Measurements from ENCODE around the gene SLC4A8. TPM values are rescaled to one million over a fixed set of nuclear protein-coding genes. Genes with fewer than 3 reads are reported as not detected.
"Not testable (repeated sequence)": the region's sequence is repeated elsewhere in the genome, so short reads cannot be mapped to it uniquely, and the experiment has no call there.

The SLC4A8 gene
- total RNA-seq, 1 donor from 2014 or later: 0.59 TPM

DNA sequence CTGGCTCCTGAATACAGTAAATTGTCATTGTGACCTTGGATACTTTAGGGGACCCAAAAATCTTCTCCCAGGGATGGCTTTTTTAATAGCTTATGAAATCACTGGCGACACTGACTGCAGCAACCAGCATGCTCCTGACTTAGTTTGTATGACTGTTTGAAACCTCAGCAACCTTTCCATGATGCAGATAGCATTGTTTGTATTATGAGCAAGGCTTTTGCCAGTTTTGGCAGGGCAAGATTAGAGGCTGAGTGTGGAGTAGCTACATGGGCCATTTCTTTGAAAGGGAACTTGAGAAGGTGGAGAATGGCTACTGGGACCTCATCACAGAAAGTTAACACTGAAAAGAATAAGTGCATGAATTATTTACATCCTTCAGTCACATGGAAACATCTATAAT lies 50.9 kb downstream of the SLC4A8 start:
- no peak for DNase-seq (ENCODE audit: low read depth)

DNA sequence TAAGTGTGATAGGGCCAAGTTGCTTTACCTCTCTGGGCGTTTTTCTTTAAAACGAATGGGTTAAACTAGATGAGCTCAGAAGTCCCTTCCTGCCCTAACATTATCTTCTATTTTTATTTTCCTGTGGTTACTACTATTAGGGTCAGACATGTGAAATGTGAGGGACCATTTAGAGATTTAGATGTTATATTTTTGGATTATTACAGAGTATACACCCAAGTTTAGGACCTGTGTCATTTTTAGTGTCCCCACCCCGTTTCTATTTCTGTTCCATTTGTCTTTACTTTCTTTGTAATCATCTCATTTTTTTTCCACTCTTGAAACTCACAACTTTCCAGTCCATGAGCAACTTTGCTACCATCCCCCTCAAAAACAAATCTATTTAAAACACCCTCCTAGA lies 56.3 kb downstream of the SLC4A8 start:
- peak; percentile 51 for DNase-seq (ENCODE audit: low read depth)

DNA sequence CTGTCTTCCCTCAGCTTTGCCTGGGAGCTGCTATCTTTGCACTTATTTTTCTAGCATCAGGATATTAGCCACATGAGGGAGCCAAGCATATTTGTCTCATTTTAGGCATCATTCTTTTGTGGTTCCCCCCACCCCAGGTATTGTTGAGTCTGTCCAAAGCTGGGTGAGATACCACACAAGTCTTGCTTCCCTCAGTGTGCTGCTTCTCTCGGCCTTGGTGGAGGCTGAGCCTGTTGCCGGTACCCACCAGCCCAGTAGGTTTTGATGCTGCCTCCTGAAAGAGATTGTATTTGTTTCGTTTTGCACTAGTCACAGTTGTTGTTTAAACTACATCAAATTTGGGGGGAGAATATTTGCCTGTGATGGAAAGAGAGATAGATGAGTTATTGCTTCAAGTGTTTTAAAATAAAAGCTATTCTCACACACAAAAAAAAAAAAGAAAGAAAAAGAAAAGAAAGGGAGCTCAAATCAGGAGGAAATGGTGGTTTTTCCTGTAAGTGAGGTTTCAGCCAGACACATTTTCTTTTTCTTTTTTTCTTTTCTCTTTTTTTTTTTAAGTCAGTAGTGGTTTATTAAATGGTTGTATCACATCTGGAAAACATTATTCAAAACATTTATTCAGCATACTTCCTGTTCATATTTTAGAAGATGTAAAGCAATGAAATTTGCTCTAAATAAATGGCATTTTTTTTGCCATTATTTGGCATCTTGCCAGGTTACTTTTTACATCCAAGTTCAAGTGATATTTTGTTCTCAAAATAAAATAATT lies 58.5 kb downstream of the SLC4A8 start:
- DNase-seq (ENCODE audit: low read depth): peak; percentile 9

- no peak for DNase-seq (ENCODE audit: low read depth)
Measured at GRCh38 chr12:51484119-51484518, 59.5 kb downstream of the SLC4A8 start.

DNA sequence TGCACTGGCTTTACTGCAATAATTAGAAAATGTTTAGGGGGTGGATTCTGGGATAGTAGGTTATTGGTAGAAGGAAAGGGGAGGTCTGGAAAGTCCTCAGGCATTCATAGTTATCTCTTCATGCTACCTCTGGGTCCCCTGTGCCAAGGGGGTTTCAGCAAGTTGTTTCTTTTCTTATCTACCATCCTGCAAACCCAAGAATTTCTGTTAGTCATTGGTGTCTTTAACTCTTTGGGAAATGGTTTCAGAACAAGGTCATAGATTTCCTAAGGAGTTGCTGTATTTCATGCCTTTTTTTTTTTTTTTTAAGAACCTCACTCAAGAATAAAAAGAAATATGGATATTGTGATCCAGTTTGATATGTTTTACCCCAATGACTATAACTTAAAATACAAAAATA lies 63.6 kb downstream of the SLC4A8 start:
- no peak for DNase-seq (ENCODE audit: low read depth)

DNA sequence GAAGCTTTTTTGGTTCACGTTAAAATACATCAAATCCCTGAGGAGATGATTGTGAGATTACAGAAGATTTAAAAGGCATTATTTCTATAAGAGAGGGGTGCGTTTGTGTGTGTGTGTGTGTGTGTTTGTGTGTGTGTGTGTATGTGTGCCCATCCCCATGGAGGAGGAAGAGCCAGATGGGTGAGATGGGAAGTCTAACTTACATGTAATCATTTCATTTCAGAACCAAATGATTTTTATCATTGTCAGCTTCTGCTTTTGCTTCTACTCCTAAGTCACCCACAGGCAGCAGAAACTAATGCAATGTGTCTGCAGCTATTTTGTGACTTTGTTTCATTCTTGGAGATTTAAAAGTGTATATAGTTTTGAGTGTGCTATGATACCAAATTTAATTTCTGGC lies 68.7 kb downstream of the SLC4A8 start:
- DNase-seq (ENCODE audit: low read depth): no peak

DNA sequence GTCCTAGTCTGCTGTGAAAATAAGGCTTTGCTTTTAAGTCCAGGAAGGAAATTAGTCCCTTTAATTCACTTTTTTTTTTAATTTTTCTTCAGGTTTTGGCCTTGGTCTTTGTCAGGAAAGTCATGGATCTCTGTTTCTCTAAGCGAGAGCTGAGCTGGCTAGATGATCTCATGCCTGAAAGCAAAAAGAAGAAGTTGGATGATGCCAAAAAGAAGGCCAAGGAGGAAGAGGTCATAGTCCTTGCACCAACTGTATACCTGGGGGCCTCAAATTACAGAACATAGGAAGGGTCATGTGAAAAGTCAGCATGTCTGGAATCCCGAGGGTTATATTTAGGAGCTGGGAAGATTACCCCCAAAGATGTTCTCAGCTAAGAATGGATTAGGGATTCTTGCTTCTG lies 72.3 kb downstream of the SLC4A8 start:
- no peak for DNase-seq (ENCODE audit: low read depth)

GRCh38 chr12:51504851-51505250 lies 80.2 kb downstream of the SLC4A8 start:
- DNase-seq (ENCODE audit: low read depth): no peak

DNA sequence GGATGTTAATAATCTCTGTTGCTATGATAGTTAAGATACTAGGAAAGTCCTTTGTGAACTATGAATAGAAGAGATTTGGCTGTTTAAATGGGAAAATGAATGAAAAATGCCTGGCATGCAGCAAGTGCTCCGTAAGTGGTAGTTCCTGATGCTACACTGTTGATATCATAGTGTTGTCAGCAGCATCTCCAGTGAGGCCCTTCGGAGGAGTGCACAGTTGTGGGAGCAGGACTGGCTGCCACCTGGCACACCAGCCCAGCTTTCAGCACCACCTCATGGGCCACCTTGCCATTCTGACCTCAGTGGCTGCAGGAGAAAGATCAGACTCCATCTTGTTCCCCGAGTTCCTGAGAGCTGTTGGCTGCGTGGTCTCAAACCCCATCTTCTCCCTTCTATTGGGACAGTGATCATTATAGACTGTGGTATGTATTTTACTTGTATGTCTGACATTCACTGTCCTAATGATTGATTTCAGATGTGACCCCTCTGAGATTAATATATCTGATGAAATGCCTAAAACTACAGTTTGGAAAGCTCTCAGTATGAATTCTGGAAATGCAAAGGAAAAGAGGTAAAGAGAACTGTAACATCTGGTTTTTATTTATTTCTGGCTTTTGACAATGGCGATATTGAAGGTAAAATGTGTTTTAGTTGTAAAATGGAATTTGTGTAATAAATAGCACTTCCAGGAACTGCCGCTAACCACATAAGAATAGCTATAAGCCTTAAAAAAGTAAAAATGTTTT lies 80.9 kb downstream of the SLC4A8 start:
- DNase-seq (ENCODE audit: low read depth): no peak

GRCh38 chr12:51507178-51507577 lies 82.5 kb downstream of the SLC4A8 start:
- DNase-seq (ENCODE audit: low read depth): no peak

DNA sequence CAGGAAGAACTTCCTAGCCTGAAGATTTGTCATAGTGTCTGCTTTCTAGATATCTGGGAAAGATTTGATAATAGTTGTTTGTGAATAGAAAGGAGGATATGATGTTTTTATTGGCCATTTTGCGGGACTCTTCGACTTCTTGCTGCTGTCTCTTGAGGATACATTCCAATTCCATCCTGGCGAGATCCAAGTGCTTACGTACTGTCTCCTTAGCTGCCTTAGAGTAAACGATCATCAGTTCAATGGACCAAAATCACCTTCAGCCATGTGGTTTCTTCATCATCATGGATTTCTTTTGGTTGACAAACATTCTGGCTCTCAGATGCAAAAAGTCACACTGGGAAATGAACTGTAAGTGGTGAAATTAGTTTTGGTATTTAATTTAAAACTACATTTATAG lies 83.7 kb downstream of the SLC4A8 start:
- no peak for DNase-seq (ENCODE audit: low read depth)

GRCh38 chr12:51511546-51512260 lies 87.1 kb downstream of the SLC4A8 start:
- no peak for DNase-seq (ENCODE audit: low read depth)

DNA sequence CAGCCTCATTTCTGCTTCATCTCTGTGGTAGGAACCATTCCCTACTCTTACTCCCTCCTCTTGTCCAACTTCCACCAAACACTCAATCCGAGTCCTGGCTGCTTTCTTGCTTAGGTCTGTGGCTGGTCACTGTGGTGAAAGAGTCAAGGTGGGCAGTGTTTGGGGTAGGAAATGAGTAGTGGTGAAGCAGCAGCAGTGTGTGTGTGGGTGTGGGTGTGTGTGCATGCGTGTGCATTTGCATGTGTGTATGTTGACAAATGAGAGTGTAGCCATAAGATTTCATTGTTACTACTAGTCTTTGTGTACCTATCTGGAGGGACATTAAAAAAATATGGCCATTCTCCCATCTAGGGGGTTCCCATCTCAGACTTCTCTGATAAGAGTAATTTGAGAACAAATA lies 87.8 kb downstream of the SLC4A8 start:
- no peak for DNase-seq (ENCODE audit: low read depth)

DNA sequence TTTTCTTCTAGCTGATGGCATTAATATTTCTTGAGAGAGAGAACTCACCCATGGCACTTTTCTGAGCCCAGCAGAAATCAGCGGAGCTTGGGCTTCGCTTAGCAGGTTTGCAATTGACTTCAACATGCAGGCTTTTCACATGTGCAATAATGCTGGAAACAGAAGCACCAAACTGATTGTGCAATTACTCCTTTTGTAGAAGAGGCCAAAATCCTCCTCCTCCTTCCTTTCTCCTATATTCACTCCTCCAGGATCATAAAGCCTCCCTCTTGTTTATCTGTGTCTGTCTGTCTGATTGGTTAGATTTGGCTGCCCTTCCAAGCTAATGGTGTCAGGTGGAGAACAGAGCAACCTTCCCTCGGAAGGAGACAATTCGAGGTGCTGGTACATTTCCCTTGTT lies 90.4 kb downstream of the SLC4A8 start:
- DNase-seq (ENCODE audit: low read depth): not testable (repeated sequence)

DNA sequence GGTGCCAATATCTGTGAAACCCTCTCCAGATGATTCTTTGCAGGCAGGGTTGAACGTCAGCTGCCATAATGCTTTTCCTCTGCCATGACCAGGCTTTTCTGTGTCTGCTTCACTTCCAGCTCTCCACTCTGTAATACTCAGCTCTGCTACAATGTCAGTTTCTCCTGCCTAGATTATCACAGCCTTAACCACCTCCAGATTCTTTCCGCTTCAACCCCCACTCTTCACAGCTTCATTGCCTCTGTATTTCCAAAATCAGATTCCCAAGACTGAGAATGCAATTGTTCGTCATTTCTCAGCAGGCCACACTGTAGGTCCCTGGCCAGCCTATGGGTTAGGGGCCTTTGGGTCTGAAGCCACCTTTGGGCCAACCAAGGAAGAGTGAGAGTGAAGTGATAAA lies 92.7 kb downstream of the SLC4A8 start:
- no peak for DNase-seq (ENCODE audit: low read depth)

GRCh38 chr12:51517800-51518199 lies 93.2 kb downstream of the SLC4A8 start:
- DNase-seq (ENCODE audit: low read depth): no peak

GRCh38 chr12:51519755-51520154 lies 95.1 kb downstream of the SLC4A8 start:
- DNase-seq (ENCODE audit: low read depth): no peak

GRCh38 chr12:51520576-51521325 lies 96.1 kb downstream of the SLC4A8 start:
- no peak for DNase-seq (ENCODE audit: low read depth)

GRCh38 chr12:51521554-51522276 lies 97.1 kb downstream of the SLC4A8 start:
- DNase-seq (ENCODE audit: low read depth): peak; percentile 22

DNA sequence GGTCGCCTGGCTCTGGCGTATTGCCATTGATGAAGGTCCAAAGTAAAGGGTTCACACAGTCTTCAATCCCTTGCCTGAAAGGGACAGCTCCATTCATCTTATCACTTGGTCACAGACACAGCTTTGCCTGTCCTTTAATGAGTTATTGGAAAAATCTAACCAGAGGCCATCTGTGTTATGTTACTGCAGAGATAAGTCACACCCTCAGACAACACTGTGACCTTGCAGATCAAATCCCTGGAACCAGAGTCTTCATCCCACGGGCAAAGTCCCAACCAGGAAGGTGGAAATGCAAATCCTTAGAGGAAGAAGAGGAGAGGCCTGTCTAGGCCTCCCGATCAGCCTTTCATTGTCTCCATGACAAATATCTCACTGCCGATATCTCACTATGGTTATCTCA lies 98.1 kb downstream of the SLC4A8 start:
- no peak for DNase-seq (ENCODE audit: low read depth)

- no peak for DNase-seq (ENCODE audit: low read depth)
Measured at GRCh38 chr12:51524386-51524901, 99.8 kb downstream of the SLC4A8 start.
